Retinal pigment epithelial cell (primary cell): Measurements from ENCODE around the gene HDAC9.
A peak's percentile ranks its signal among the peaks of the same experiment; 100 is the strongest.

Source experiments
- DNase-seq: peaks from one replicate; pipeline ENCODE4 v3.0.0-alpha.2; 2010; ENCODE audit warnings: low read depth
- H3K4me3 ChIP-seq: 2 replicates; pipeline ENCODE4 v1.5.1; 2011; ENCODE audit warnings: mild to moderate bottlenecking, low read length, control low read depth, moderate library complexity
- CTCF ChIP-seq: conservative IDR thresholded peaks from 2 replicates; pipeline ENCODE4 v1.5.1; 2011; ENCODE audit warnings: low read depth, low read length, control low read depth, inconsistent platforms

HDAC9 gene

GRCh38 chr7:18552943-18553604, 57.5 kb downstream of the HDAC9 start:
- TF ChIP-seq CTCF = no peak
- no peak overlapping the region for H3K4me3 ChIP-seq
- DNase-seq = no peak

GRCh38 chr7:18553605-18554003, 58.1 kb downstream of the HDAC9 start:
- no peak for DNase-seq
- TF ChIP-seq CTCF = no peak
- no peak overlapping the region for H3K4me3 ChIP-seq

DNA sequence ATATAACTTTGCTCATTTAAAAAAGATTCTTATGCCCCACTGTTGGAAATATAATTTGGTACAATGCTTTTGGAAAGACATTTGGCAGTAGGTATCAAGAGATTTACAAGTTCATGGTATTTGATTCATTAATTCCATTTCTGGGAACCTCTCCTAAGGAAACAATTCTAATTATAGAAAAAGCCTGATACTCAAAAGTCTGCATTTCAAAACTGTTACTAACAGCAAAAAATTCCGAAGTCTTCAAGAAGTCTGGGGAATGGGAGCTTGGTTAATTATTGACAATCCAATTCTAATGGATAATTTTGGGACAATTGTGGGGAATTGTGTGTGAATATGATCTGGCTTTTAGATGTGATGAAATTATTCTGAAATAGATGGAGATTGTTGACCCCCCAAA, 59.6 kb downstream of the HDAC9 start:
- DNase-seq = peak; percentile 51
- TF ChIP-seq CTCF = no peak

DNA sequence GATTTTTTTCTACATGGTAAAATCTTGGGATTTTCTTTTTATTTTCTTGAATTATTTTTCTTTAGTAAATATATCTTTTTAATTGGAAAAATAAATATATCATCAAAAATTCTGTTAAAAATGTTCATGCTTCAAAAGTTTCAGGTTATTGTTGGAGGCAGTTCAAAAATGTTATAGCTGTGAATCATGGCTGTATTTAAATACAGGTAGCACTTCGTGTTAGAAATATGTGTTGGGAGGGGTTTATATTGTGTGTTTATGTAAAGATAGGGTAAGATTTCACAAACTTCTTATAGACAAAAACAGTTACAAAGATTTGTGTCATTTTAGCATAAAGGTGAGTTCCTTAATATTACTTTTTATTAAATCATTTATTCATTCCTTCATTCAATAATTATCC, 60.4 kb downstream of the HDAC9 start:
- TF ChIP-seq CTCF = no peak
- DNase-seq = no peak
- H3K4me3 ChIP-seq = no peak overlapping the region

More for the DNA sequence above, 59.6 kb downstream of the HDAC9 start:
- H3K4me3 ChIP-seq = no peak overlapping the region

- no peak for TF ChIP-seq CTCF
- no peak overlapping the region for H3K4me3 ChIP-seq
- no peak for DNase-seq
Measured at GRCh38 chr7:18558503-18558902, 63.0 kb downstream of the HDAC9 start.

DNA sequence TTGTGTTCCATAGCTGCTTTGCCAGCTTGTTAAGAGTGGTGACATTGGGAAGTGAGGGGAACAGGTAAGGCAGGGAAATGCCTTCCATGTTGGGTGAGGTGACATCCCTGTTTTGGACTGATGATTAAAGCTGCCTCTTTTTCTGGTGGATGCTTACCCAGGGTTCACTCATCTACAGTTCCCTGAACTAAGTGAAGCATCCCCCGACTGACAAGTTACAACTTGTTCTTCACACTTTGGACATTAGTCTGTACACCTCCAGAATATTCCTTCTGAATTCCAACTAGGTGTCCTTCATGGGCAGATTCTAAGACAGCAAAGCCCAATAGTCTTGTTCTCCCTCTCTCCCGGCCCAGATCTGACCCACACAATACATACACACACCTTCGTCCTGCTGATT, 63.4 kb downstream of the HDAC9 start:
- DNase-seq = no peak
- TF ChIP-seq CTCF = no peak
- H3K4me3 ChIP-seq = no peak overlapping the region

- H3K4me3 ChIP-seq = no peak overlapping the region
- DNase-seq = no peak
- no peak for TF ChIP-seq CTCF
Measured at GRCh38 chr7:18559756-18560155, 64.2 kb downstream of the HDAC9 start.
